ENCODE results near the gene HHATL.

- TF ChIP-seq POLR2AphosphoS5 (IDR thresholded peaks at IDR 0.05) (no peak), POLR2A (IDR thresholded peaks at IDR 0.05) (no peak)
Observed at GRCh38 chr3:42708611-42709151, 6.1 kb upstream of the HHATL start.
